Stimulated activated CD8-positive, alpha-beta memory T cell treated with anti-CD3 and anti-CD28 coated beads, Interleukin-4, amount 100 ng/mL, for 4 hours (primary cell): ENCODE results near the gene RAB3IL1.

ENCODE experiments used
- DNase-seq, 2 donors: peaks; one replicate each; pipeline ENCODE4 v3.0.0-alpha.2; 2020; ENCODE audit warnings: low read depth in 2 of 2, low spot score in 1 of 2

RAB3IL1 gene

DNA sequence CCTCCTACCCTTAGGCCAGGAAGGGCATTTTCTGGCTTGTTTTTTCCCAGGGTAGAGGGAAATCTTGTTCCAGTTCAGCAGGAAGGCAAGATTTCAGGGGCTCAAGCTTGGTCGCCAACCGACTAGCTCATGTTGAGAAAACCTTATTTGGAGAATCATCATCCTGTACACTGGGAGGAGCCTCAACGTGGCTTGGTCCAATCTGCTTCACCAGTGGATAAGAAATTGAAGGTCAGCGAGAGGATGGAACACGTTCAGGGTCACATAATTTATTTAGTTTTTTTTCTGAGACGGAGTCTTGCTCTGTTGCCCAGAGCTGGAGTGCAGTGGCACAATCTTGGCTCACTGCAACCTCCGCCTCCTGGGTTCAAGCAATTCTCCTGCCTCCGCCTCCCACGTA lies 68.7 kb downstream of the RAB3IL1 start:
- no peak for DNase-seq

DNA sequence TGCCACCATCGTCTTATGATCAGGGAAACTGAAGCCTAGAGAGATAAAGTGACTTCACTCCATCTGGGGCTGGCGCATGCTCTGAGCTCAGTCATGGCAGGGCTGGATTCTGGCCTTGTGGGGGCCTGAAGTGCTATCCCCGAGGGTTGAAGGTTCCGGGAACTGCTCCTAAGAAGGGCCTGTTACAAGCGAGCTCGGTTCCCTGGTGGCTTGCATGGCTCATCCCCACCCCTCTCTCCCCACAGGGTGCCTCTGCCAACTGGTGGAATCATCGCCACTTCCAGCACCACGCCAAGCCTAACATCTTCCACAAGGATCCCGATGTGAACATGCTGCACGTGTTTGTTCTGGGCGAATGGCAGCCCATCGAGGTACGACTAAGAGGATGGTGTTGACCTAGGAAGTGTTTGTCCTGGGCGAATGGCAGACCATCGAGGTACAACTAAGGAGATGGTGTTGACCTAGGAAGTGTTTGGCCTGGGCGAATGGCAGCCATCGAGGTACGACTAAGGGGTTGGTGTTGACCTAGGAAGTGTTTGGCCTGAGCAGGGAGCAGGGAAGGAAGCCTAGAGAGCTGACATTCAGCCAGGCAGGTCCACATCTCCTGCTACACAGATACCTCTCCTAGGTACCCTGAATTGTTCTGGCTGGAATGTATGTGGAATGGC lies 69.3 kb downstream of the RAB3IL1 start:
- no peak for DNase-seq
